Measurements from ENCODE around the gene HLA-DPA1. TPM values are rescaled to one million over a fixed set of nuclear protein-coding genes. Genes with fewer than 3 reads are reported as not detected.

HLA-DPA1 gene
- total and polyA plus RNA-seq, 4 donors = 18.6 to 203 (median 98.3) TPM

- Histone ChIP-seq H3K4me1 (ENCODE audit: control insufficient read depth in 1 of 2, insufficient read depth in 2 of 2, low read length in 2 of 2) (no peaks in the 10 kb centered on the region), H3K36me3 (ENCODE audit: control insufficient read depth in 1 of 2, insufficient read depth in 2 of 2, low read length in 1 of 2) (peaks cover 0 to 2% of the 10 kb centered on the region in 2 donors), H3K27ac (ENCODE audit: low read depth in 1 of 2, low read length in 2 of 2) (no peak overlapping the region), H3K4me3 (ENCODE audit: low read length in 2 of 2) (peak overlapping the region; percentile 1 to 18), H3K27me3 (ENCODE audit: control insufficient read depth in 1 of 2, insufficient read depth in 2 of 2, low read length in 1 of 2) (no peaks in the 10 kb centered on the region), H3K9me3 (ENCODE audit: control insufficient read depth, low read length) (no peaks in the 10 kb centered on the region)
- DNase-seq = no peak
- WGBS, 2 donors = 54 to 74% methylated on average over 16 of the region's 16 CpGs
- no peak for ATAC-seq (ENCODE audit: low FRiP score)
- intact Hi-C loops (cut with DNase I) = loop anchor here in 1 of 2 donors (2.0 kb wide), 1 partner anchor 66 kb away; no protein-coding TSS in a partner anchor
Observed at GRCh38 chr6:33081098-33081824, 7.8 kb upstream of the HLA-DPA1 start.

GRCh38 chr6:33080127-33081089, 7.0 kb upstream of the HLA-DPA1 start:
- H3K36me3 ChIP-seq (ENCODE audit: control insufficient read depth in 1 of 2, insufficient read depth in 2 of 2, low read length in 1 of 2) = no peaks in the 10 kb centered on the region
- H3K9me3 ChIP-seq (ENCODE audit: control insufficient read depth, low read length) = no peaks in the 10 kb centered on the region
- no peaks in the 10 kb centered on the region for H3K27me3 ChIP-seq (ENCODE audit: control insufficient read depth in 1 of 2, insufficient read depth in 2 of 2, low read length in 1 of 2)
- WGBS, 2 donors = 5 to 9% methylated on average over 48 to 49 of the region's 49 CpGs
- H3K4me1 ChIP-seq (ENCODE audit: control insufficient read depth in 1 of 2, insufficient read depth in 2 of 2, low read length in 2 of 2) = no peaks in the 10 kb centered on the region
- intact Hi-C loops (cut with DNase I) = loop anchor here in 1 of 2 donors (2.0 kb wide), 1 partner anchor 66 kb away; no protein-coding TSS in a partner anchor
- DNase-seq (peak; percentile 86), ATAC-seq (ENCODE audit: low FRiP score) (peak; percentile 85)
- peak overlapping the region in 1 of 2 donors; percentile 23 for H3K27ac ChIP-seq (ENCODE audit: low read depth in 1 of 2, low read length in 2 of 2)
- H3K4me3 ChIP-seq (ENCODE audit: low read length in 2 of 2) = peak overlapping the region; percentile 63 to 75

- Histone ChIP-seq H3K27me3 (ENCODE audit: control insufficient read depth in 1 of 2, insufficient read depth in 2 of 2, low read length in 1 of 2) (no peaks in the 10 kb centered on the region), H3K9me3 (ENCODE audit: control insufficient read depth, low read length) (no peaks in the 10 kb centered on the region), H3K4me1 (ENCODE audit: control insufficient read depth in 1 of 2, insufficient read depth in 2 of 2, low read length in 2 of 2) (no peaks in the 10 kb centered on the region), H3K4me3 (ENCODE audit: low read length in 2 of 2) (no peak overlapping the region), H3K36me3 (ENCODE audit: control insufficient read depth in 1 of 2, insufficient read depth in 2 of 2, low read length in 1 of 2) (no peaks in the 10 kb centered on the region), H3K27ac (ENCODE audit: low read depth in 1 of 2, low read length in 2 of 2) (no peak overlapping the region)
- ATAC-seq (ENCODE audit: low FRiP score) (no peak), DNase-seq (no peak)
- intact Hi-C loops (cut with DNase I) = no loop called here
- 66 to 69% methylated on average over 4 of the region's 4 CpGs for WGBS, 2 donors
Observed at GRCh38 chr6:33079580-33079979, 6.1 kb upstream of the HLA-DPA1 start.

- WGBS, 2 donors = 75 to 79% methylated on average over 2 of the region's 2 CpGs
Observed at GRCh38 chr6:33078919-33079521, 5.6 kb upstream of the HLA-DPA1 start.

GRCh38 chr6:33078442-33078841, 5.0 kb upstream of the HLA-DPA1 start:
- 79 to 82% methylated on average over 3 of the region's 3 CpGs for WGBS, 2 donors
- Histone ChIP-seq H3K27me3 (ENCODE audit: control insufficient read depth in 1 of 2, insufficient read depth in 2 of 2, low read length in 1 of 2) (no peaks in the 10 kb centered on the region), H3K4me3 (ENCODE audit: low read length in 2 of 2) (no peak overlapping the region), H3K4me1 (ENCODE audit: control insufficient read depth in 1 of 2, insufficient read depth in 2 of 2, low read length in 2 of 2) (no peaks in the 10 kb centered on the region), H3K9me3 (ENCODE audit: control insufficient read depth, low read length) (no peaks in the 10 kb centered on the region), H3K36me3 (ENCODE audit: control insufficient read depth in 1 of 2, insufficient read depth in 2 of 2, low read length in 1 of 2) (no peaks in the 10 kb centered on the region), H3K27ac (ENCODE audit: low read depth in 1 of 2, low read length in 2 of 2) (no peak overlapping the region)
- intact Hi-C loops (cut with DNase I) = no loop called here
- DNase-seq = no peak
- no peak for ATAC-seq (ENCODE audit: low FRiP score)

More at GRCh38 chr6:33078919-33079521, 5.6 kb upstream of the HLA-DPA1 start:
- ATAC-seq (ENCODE audit: low FRiP score) (no peak), DNase-seq (no peak)
- H3K36me3 ChIP-seq (ENCODE audit: control insufficient read depth in 1 of 2, insufficient read depth in 2 of 2, low read length in 1 of 2) = no peaks in the 10 kb centered on the region
- H3K27me3 ChIP-seq (ENCODE audit: control insufficient read depth in 1 of 2, insufficient read depth in 2 of 2, low read length in 1 of 2) = no peaks in the 10 kb centered on the region
- H3K4me1 ChIP-seq (ENCODE audit: control insufficient read depth in 1 of 2, insufficient read depth in 2 of 2, low read length in 2 of 2) = no peaks in the 10 kb centered on the region
- no peaks in the 10 kb centered on the region for H3K9me3 ChIP-seq (ENCODE audit: control insufficient read depth, low read length)
- no peak overlapping the region for H3K27ac ChIP-seq (ENCODE audit: low read depth in 1 of 2, low read length in 2 of 2)
- H3K4me3 ChIP-seq (ENCODE audit: low read length in 2 of 2) = no peak overlapping the region
- intact Hi-C loops (cut with DNase I) = no loop called here

GRCh38 chr6:33077908-33078307, 4.5 kb upstream of the HLA-DPA1 start:
- no peak for ATAC-seq (ENCODE audit: low FRiP score)
- peak in 1 of 2 donors; percentile 63 for DNase-seq
- Histone ChIP-seq H3K4me3 (ENCODE audit: low read length in 2 of 2) (no peak overlapping the region), H3K4me1 (ENCODE audit: control insufficient read depth in 1 of 2, insufficient read depth in 2 of 2, low read length in 2 of 2) (no peaks in the 10 kb centered on the region), H3K36me3 (ENCODE audit: control insufficient read depth in 1 of 2, insufficient read depth in 2 of 2, low read length in 1 of 2) (no peaks in the 10 kb centered on the region), H3K9me3 (ENCODE audit: control insufficient read depth, low read length) (no peaks in the 10 kb centered on the region), H3K27me3 (ENCODE audit: control insufficient read depth in 1 of 2, insufficient read depth in 2 of 2, low read length in 1 of 2) (no peaks in the 10 kb centered on the region), H3K27ac (ENCODE audit: low read depth in 1 of 2, low read length in 2 of 2) (no peak overlapping the region)
- 62 to 64% methylated on average over 5 of the region's 5 CpGs for WGBS, 2 donors
- intact Hi-C loops (cut with DNase I) = no loop called here

- DNase-seq (no peak), ATAC-seq (ENCODE audit: low FRiP score) (no peak)
- H3K4me3 ChIP-seq (ENCODE audit: low read length in 2 of 2) = no peak overlapping the region
- no peaks in the 10 kb centered on the region for H3K4me1 ChIP-seq (ENCODE audit: control insufficient read depth in 1 of 2, insufficient read depth in 2 of 2, low read length in 2 of 2)
- no peak overlapping the region for H3K27ac ChIP-seq (ENCODE audit: low read depth in 1 of 2, low read length in 2 of 2)
- 77 to 90% methylated on average over 3 of the region's 3 CpGs for WGBS, 2 donors
- intact Hi-C loops (cut with DNase I) = no loop called here
- H3K36me3 ChIP-seq (ENCODE audit: control insufficient read depth in 1 of 2, insufficient read depth in 2 of 2, low read length in 1 of 2) = no peaks in the 10 kb centered on the region
- H3K27me3 ChIP-seq (ENCODE audit: control insufficient read depth in 1 of 2, insufficient read depth in 2 of 2, low read length in 1 of 2) = no peaks in the 10 kb centered on the region
- no peaks in the 10 kb centered on the region for H3K9me3 ChIP-seq (ENCODE audit: control insufficient read depth, low read length)
Observed at GRCh38 chr6:33076406-33076934, 3.0 kb upstream of the HLA-DPA1 start.

Measured in aorta (tissue), 5 donors.